Fibroblast of lung (primary cell): ENCODE measurements around the gene CYP4F8. TPM values are rescaled to one million over a fixed set of nuclear protein-coding genes. Genes with fewer than 3 reads are reported as not detected.

ENCODE experiments used
- DNase-seq, 2 donors: peaks; one replicate each; pipeline versions ENCODE4 v3.0.0 to v3.0.0-alpha.2; 2010; ENCODE audit warnings: low read depth in 2 of 2
- H2AFZ ChIP-seq: 2 replicates; pipeline ENCODE4 v1.5.1; 2012; ENCODE audit warnings: low read length, control low read depth, inconsistent platforms
- H3K27ac ChIP-seq: 2 replicates; pipeline ENCODE4 v1.5.1; 2011; ENCODE audit warnings: low read length, control low read depth; ENCODE audit not compliant: insufficient read depth
- H3K27me3 ChIP-seq: 2 replicates; pipeline ENCODE4 v1.5.1; 2011; ENCODE audit warnings: mild to moderate bottlenecking, low read length; ENCODE audit not compliant: control insufficient read depth, insufficient read depth
- H3K36me3 ChIP-seq: 2 replicates; pipeline ENCODE4 v1.5.1; 2011; ENCODE audit warnings: low read length; ENCODE audit not compliant: control insufficient read depth, insufficient read depth
- H3K4me1 ChIP-seq: 2 replicates; pipeline ENCODE4 v1.5.1; 2011; ENCODE audit warnings: low read length; ENCODE audit not compliant: control insufficient read depth, insufficient read depth; ENCODE audit errors: extremely low read depth
- H3K4me2 ChIP-seq: 2 replicates; pipeline ENCODE4 v1.5.1; 2011; ENCODE audit warnings: low read length, control low read depth; ENCODE audit not compliant: insufficient read depth; ENCODE audit errors: extremely low read depth
- H3K4me3 ChIP-seq, 4 experiments: fragments of 200-600 bp in 1 of 4; sonication (generic) in 1 of 4; replicated peaks in 1 of 4; 2 replicates each; pipeline ENCODE4 v1.5.1; 2011 to 2016; ENCODE audit warnings: low read length in 4 of 4, low read depth in 3 of 4, mild to moderate bottlenecking in 3 of 4, control low read depth in 2 of 4, inconsistent platforms in 1 of 4, mixed read lengths in 1 of 4; ENCODE audit not compliant: insufficient read depth in 1 of 4; ENCODE audit errors: control extremely low read depth in 1 of 4
- H3K79me2 ChIP-seq: 2 replicates; pipeline ENCODE4 v1.5.1; 2012; ENCODE audit warnings: mild to moderate bottlenecking, low read length, inconsistent platforms; ENCODE audit not compliant: control insufficient read depth, insufficient read depth
- H3K9ac ChIP-seq: 2 replicates; pipeline ENCODE4 v1.5.1; 2011; ENCODE audit warnings: mild to moderate bottlenecking, low read length, control low read depth; ENCODE audit not compliant: insufficient read depth
- H3K9me3 ChIP-seq: 2 replicates; pipeline ENCODE4 v1.5.1; 2012; ENCODE audit warnings: low read depth, low read length; ENCODE audit not compliant: control insufficient read depth, insufficient read depth
- H4K20me1 ChIP-seq: 2 replicates; pipeline ENCODE4 v1.5.1; 2011; ENCODE audit warnings: low read length; ENCODE audit not compliant: control insufficient read depth, insufficient read depth; ENCODE audit errors: extremely low read depth
- CTCF ChIP-seq, 2 donors: IDR thresholded peaks in 1 of 2; conservative IDR thresholded peaks in 1 of 2; 1 replicate in 1 of 2; 2 replicates in 1 of 2; pipeline ENCODE4 v1.5.1; 2011 to 2012; ENCODE audit warnings: low read length in 2 of 2, control low read depth in 1 of 2, inconsistent platforms in 1 of 2, low read depth in 1 of 2, mild to moderate bottlenecking in 1 of 2
- EZH2 ChIP-seq: IDR thresholded peaks from 2 replicates; pipeline ENCODE4 v1.5.1; 2012; ENCODE audit warnings: low read length, control low read depth, mild to moderate bottlenecking; ENCODE audit errors: missing control alignments
- polyA plus RNA-seq, 2 donors: library from polyadenylated mRNA; depleted of rRNA in 1 of 2; stranded (reverse) in 1 of 2; unstranded in 1 of 2; fragments of >200 nt; gene quantifications; 2 replicates each; pipeline ENCODE4 v1.2.1, GENCODE V29; 2011 to 2012; ENCODE audit warnings: missing spikeins in 1 of 2
- total RNA-seq: library from RNA; depleted of rRNA; stranded (reverse); fragments of >200 nt; gene quantifications from 2 replicates; pipeline ENCODE4 v1.2.1, GENCODE V29; 2014

CYP4F8 gene
- total and polyA plus RNA-seq, 2 donors (not counting 1 experiment from before 2014, with no cell fraction given): not detected

- Histone ChIP-seq H3K4me1 (no peaks in the 10 kb centered on the region), H3K4me2 (no peak overlapping the region), H3K9me3 (no peaks in the 10 kb centered on the region), H3K4me3 (no peak overlapping the region), H3K79me2 (no peaks in the 10 kb centered on the region), H3K36me3 (no peaks in the 10 kb centered on the region), H3K27ac (no peak overlapping the region), H4K20me1 (no peaks in the 10 kb centered on the region), H3K9ac (no peak overlapping the region), H3K27me3 (no peaks in the 10 kb centered on the region), H2AFZ (no peak overlapping the region)
- TF ChIP-seq EZH2 (no peak), CTCF (conservative IDR thresholded peaks at IDR 0.05 in 1 of 2, IDR thresholded peaks at IDR 0.05 in 1 of 2; ENCODE audit: low read depth in 1 of 2, low read length in 2 of 2) (no peak)
- DNase-seq: no peak
Measured at GRCh38 chr19:15652559-15653278, 37.7 kb downstream of the CYP4F8 start.

- Histone ChIP-seq H3K36me3 (no peaks in the 10 kb centered on the region), H3K27me3 (no peaks in the 10 kb centered on the region), H3K9ac (no peak overlapping the region), H2AFZ (no peak overlapping the region), H3K79me2 (no peaks in the 10 kb centered on the region), H3K4me2 (no peak overlapping the region), H3K4me1 (no peaks in the 10 kb centered on the region), H4K20me1 (no peaks in the 10 kb centered on the region), H3K4me3 (no peak overlapping the region), H3K27ac (no peak overlapping the region), H3K9me3 (no peaks in the 10 kb centered on the region)
- TF ChIP-seq CTCF (conservative IDR thresholded peaks at IDR 0.05 in 1 of 2, IDR thresholded peaks at IDR 0.05 in 1 of 2; ENCODE audit: low read depth in 1 of 2, low read length in 2 of 2) (no peak), EZH2 (no peak)
- DNase-seq: no peak
Measured at GRCh38 chr19:15656467-15656866, 41.4 kb downstream of the CYP4F8 start.

- Histone ChIP-seq H3K79me2 (no peaks in the 10 kb centered on the region), H3K36me3 (no peaks in the 10 kb centered on the region), H3K9ac (no peak overlapping the region), H3K9me3 (no peaks in the 10 kb centered on the region), H3K27me3 (no peaks in the 10 kb centered on the region), H3K4me2 (no peak overlapping the region), H4K20me1 (no peaks in the 10 kb centered on the region), H2AFZ (no peak overlapping the region), H3K27ac (no peak overlapping the region), H3K4me3 (no peak overlapping the region), H3K4me1 (no peaks in the 10 kb centered on the region)
- TF ChIP-seq EZH2 (no peak), CTCF (conservative IDR thresholded peaks at IDR 0.05 in 1 of 2, IDR thresholded peaks at IDR 0.05 in 1 of 2; ENCODE audit: low read depth in 1 of 2, low read length in 2 of 2) (no peak)
- DNase-seq: no peak
Measured at GRCh38 chr19:15663247-15663646, 48.2 kb downstream of the CYP4F8 start.
